ENCODE results near the gene FKBP8. TPM values are rescaled to one million over a fixed set of nuclear protein-coding genes. Genes with fewer than 3 reads are reported as not detected.
"Not testable (repeated sequence)": the region's sequence is repeated elsewhere in the genome, so short reads cannot be mapped to it uniquely, and the experiment has no call there.

FKBP8 gene
- polyA plus RNA-seq (183 and 205 TPM in 2 replicates), polyA minus RNA-seq (161 and 196 TPM in 2 replicates)

DNA sequence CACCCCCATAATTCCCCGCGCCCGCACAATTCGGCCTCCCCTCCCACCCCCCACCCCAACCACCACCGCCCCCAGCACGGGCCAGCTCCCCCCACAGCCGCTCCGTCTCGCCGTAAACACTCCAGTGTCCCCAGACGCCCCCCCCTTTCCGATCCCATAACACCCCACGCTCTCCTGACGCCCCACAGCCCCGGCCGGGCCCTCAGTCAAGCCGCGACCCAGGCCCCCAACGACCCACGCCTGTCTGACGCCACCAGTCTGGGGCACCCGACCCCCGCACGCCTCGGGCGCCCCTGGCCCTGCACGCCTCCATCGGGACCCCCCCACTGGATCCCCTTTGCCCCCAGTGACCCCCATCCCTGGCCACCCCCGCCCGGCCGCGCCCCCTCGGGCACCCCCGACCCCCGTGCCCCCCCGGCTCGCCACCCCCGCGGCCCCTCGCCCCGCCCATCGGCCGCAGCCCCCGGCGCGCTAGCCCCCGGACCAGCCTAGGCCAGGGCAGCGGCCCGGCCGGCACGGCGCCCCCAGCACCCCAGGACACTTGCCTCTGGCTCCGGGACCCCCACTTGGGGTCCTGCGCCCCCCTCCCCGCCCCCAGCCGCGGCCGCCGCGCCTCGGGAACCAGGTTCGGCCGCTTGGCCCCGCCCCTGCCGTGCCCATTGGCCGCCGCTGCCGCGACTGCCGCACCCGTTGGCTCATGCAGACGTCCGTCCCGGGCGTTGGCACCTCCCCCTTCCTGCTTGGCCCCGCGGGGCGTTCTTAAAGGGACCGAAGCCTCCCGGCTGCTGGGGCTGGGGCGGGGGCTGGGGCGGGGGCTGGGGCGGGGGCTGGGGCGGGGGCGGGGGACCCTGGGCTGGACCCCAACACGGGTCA is at the start of gene FKBP8:
TSS of gene FKBP8 (minus strand) at position 633 of the 873 bp plus-strand sequence. CDS start 1,603 bp downstream, outside the sequence.
- H2AFZ ChIP-seq (ENCODE audit: low read depth, low read length): no peak within 1 kb of the TSS
- H3K9me3 ChIP-seq (ENCODE audit: low read length): no peaks in the 10 kb centered on the region
- TF ChIP-seq RAD21 (conservative IDR thresholded peaks at IDR 0.05) (no peak), POLR2AphosphoS5 (IDR thresholded peaks at IDR 0.05) (peak; percentile 53), EZH2 (IDR thresholded peaks at IDR 0.05; ENCODE audit: borderline replicate concordance, insufficient read depth, low read length, poor library complexity, severe bottlenecking) (no peak), REST (IDR thresholded peaks at IDR 0.05; ENCODE audit: borderline replicate concordance) (no peak), EP300 (conservative IDR thresholded peaks at IDR 0.05; ENCODE audit: poor library complexity, severe bottlenecking) (no peak)
- TF ChIP-seq, protein P1, sequence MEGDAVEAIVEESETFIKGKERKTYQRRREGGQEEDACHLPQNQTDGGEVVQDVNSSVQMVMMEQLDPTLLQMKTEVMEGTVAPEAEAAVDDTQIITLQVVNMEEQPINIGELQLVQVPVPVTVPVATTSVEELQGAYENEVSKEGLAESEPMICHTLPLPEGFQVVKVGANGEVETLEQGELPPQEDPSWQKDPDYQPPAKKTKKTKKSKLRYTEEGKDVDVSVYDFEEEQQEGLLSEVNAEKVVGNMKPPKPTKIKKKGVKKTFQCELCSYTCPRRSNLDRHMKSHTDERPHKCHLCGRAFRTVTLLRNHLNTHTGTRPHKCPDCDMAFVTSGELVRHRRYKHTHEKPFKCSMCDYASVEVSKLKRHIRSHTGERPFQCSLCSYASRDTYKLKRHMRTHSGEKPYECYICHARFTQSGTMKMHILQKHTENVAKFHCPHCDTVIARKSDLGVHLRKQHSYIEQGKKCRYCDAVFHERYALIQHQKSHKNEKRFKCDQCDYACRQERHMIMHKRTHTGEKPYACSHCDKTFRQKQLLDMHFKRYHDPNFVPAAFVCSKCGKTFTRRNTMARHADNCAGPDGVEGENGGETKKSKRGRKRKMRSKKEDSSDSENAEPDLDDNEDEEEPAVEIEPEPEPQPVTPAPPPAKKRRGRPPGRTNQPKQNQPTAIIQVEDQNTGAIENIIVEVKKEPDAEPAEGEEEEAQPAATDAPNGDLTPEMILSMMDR (IDR thresholded peaks at IDR 0.05; ENCODE audit: poor library complexity, severe bottlenecking): no peak
- no peaks in the 10 kb centered on the region for H3K79me2 ChIP-seq (replicated peaks; ENCODE audit: insufficient read depth, low read length)
- no peaks in the 10 kb centered on the region for H3K27me3 ChIP-seq (ENCODE audit: insufficient read depth, low read depth, low read length)
- no peaks in the 10 kb centered on the region for H4K20me1 ChIP-seq (ENCODE audit: insufficient read depth)
- H3K36me3 ChIP-seq (ENCODE audit: insufficient read depth, low read length): no peaks in the 10 kb centered on the region
- H3K9ac ChIP-seq (ENCODE audit: low read length): peak within 1 kb of the TSS; percentile 79
- H3K9me2 ChIP-seq (ENCODE audit: insufficient read depth, low read length): no peaks in the 10 kb centered on the region
- H3F3A ChIP-seq (ENCODE audit: insufficient read depth, low read length, poor library complexity, severe bottlenecking): no peaks in the 10 kb centered on the region
- peak within 1 kb of the TSS; percentile 72 for H3K4me3 ChIP-seq (ENCODE audit: low read length)
- H3K4me2 ChIP-seq (ENCODE audit: low read length): peak within 1 kb of the TSS; percentile 84
- H3K27ac ChIP-seq (ENCODE audit: low read length): peak within 1 kb of the TSS; percentile 55

DNA sequence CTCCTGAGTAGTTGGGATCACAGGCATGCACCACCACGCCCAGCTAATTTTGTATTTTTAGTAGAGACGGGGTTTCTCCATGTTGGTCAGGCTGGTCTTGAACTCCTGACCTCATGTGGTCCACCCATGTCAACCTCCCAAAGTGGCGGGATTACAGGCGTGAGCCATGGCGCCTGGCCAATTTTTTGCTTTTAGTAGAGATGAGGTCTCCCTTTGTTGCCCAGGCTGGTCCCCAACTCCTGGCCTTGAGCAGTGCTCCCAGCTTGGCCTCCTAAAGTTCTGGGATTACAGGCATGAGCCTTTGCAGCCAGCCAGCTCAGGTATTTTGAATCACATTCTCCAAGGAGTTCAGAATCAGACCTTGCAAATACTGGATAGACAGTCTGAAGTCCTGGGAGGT is 49.4 kb upstream of the FKBP8 start:
- H3K79me2 ChIP-seq (replicated peaks; ENCODE audit: insufficient read depth, low read length); H3K4me2 ChIP-seq (ENCODE audit: low read length); H3K9me3 ChIP-seq (ENCODE audit: low read length); H3K36me3 ChIP-seq (ENCODE audit: insufficient read depth, low read length); H3K27me3 ChIP-seq (ENCODE audit: insufficient read depth, low read depth, low read length); H3F3A ChIP-seq (ENCODE audit: insufficient read depth, low read length, poor library complexity, severe bottlenecking); H4K20me1 ChIP-seq (ENCODE audit: insufficient read depth); H2AFZ ChIP-seq (ENCODE audit: low read depth, low read length); H3K4me3 ChIP-seq (ENCODE audit: low read length); H3K9ac ChIP-seq (ENCODE audit: low read length); H3K9me2 ChIP-seq (ENCODE audit: insufficient read depth, low read length); H3K27ac ChIP-seq (ENCODE audit: low read length): not testable (repeated sequence)

Data from neural cell (in vitro differentiated cells).